ENCODE data around the gene BIRC6.
"Not testable (repeated sequence)": the region's sequence is repeated elsewhere in the genome, so short reads cannot be mapped to it uniquely, and the experiment has no call there.

The BIRC6 gene

DNA sequence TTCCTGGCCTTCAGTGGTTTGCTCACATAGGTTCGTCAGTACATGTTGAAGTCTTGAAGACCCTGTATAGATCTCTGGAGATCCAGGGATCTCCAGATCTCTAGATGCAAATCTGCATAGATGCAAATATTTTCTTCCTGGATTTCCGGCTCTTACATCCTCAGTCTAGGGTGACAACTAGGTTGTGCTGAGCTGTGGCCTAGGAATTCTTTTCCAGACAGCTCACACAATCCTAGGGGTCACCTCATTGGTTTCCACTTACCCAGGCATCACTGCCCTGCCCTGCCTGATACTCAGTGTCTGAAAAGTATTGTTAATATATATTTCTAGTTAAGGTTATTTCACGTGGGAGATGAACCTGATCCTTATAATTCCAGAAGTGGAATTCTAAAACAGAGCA lies 165.9 kb downstream of the BIRC6 start:
- no peak for DNase-seq

DNA sequence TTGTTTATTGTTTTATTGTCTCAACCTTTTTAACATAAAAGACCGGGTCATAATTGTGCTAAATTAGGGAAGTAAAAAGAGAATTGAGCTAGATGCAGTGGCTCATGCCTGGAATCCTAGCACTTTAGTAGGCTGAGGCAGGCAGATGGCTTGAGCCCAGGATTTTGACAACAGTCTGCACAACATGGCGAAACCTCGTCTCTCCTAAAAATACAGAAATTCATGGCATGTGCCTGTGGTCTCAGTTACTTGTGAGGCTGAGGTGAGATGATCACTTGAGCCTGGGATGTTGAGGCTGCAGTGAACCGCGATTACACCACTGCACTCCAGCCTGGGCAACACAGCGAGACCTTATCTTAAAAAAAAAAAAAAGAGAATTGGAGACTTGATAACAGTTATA lies 166.9 kb downstream of the BIRC6 start:
- no peak for DNase-seq

DNA sequence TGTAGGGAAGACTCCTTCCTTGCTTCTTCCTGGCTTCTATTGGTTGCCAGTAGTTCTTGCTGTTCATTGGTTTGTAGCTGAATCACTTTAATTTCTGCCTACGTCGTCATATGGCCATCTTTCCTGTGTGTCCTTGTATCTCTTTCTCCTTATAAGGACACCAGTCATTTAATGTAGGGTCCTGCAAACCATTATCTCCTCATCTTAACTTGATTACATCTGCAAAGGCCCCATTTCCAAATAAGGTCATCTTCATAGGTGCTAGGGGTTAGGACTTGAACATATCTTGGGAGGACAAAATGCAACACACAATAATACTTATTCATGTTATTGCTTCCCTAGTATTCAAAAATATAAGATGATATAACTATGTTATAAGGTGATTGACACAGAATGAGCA lies 175.5 kb downstream of the BIRC6 start:
- no peak for DNase-seq

DNA sequence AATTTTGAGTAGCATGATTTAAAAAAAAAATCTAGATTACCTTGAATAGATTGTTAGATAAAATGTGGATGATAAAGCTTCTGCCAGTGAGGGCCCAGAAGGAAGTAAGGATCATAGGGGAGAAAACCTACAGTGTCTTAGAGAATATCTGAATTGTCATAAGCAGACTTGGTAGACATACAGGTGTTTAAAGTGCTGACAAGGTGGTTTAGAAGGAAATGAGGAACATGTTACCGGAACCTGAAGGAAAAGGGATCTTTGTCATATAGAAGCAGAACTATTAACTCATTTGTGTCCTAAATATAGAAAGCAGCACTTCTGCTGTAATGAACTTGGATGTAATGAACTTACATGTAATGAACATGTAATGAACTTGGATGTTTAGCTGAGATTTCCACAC lies 176.1 kb downstream of the BIRC6 start:
- DNase-seq: no peak

DNA sequence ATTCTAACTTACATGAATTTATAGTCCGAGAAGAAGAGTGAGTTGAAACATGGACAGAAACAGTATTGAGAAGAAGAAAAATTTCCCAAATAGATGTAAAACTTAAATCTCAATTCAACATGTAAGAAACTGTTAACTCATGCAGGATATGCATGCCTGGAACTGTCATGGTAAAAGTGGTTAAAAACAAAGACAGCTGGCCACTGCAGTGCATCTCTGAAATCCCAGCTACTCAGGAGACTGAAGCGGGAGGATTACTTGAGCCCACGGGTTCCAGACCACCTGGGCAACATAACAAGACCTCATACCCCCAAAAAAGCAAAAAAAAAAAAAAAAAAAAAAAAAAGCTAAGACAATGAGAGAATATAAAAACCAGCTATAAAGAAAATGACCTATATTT lies 178.0 kb downstream of the BIRC6 start:
- no peak for DNase-seq

DNA sequence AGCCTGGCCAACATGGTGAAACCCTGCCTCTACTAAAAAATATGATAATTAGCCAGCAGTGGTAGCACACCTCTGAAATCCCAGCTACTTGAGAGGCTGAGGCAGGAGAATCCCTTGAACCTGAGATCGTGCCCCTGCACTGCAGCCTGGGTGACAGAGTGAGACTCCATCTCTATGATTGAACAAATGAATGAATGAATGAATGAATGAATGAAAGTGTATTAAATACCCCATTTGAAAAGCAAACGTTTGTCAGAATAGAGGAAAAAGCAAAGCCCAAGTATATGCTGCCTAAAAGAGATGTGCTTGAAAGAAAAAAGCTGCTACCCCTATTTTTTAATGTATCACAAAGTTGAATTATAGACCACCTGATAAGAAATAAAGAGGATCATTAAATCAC lies 181.9 kb downstream of the BIRC6 start:
- no peak for DNase-seq

DNA sequence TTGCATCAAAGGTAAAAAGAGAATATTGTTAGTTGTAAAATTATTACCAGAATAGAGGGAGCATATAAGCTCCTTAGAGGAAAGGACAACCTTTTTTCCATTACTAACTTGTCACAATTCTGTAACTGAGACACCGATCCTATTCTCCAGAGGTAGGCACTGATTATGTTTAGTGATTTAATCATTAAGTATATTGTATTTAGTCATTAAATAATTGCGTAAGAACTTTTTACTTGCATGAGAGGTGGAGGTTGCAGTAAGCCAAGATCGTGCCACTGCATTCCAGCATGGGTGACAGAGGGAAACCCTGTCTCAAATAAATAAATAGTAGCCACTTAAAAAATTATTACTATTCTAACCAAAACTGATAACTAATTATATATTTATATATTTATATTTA lies 195.7 kb downstream of the BIRC6 start:
- DNase-seq: not testable (repeated sequence)

DNA sequence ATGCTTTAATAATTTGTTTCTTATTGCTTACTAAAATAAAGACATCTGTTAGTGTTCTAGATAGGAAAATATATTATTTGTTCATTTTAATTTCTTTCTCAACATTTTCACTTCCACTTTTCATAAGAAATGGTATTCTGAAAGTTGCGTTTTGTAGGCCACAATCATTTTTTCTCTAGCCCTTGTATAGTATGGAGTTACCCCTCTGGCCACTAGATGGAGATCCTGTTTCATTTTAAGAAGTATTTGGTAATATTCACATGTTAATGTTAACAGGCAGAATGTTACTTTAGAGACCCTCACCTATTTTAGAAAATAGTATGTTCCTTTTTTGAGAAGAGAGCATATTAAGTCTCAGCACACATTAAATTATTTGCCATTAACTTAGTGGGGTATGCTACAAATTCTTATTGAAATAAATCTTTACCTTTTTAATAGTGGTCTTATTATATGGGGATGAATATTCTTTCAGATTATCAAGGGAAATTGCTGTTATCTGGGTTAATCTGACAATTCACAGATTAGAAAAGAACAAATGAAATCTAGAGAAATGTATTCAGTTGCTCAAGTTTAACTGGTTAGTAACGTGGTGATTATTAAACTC lies 197.1 kb downstream of the BIRC6 start:
- peak; percentile 10 for DNase-seq

DNA sequence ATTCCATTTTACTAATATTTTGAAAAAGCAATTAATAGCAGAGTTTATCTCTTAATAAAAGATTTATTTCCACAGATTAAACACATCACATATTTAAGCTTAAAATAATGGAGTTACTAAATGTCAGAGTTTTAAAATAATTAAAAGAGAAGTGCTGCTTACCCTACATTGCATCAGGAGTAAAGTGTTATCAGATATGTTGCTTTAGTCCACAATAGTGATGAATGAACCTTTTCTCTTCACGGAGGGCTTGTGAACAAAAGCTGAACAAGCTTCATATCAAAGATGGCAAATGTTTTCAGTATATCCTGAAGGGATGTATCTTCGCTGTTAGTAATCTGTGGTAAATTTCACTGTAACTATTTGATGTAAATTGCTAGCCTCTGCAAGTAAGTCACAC lies 201.7 kb downstream of the BIRC6 start:
- DNase-seq: no peak

DNA sequence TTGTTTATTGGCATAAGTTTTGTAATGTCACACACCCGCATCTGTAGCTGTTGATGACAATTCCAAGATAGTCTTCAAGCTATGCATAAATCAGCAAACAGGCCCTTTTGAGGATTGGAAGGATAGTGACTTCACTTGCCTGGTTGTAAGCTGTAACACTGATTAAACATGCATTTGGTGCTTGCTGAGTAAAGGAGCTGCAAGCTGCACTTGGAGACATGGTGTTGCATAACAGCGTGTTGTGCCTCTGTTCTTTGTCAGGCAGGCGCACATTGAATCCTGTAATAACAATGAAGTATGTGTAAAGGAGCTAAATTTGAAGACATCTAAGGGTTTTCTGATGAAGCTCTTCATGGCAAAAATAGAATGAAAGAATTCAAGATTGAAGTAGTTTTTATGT lies 202.3 kb downstream of the BIRC6 start:
- no peak for DNase-seq

DNA sequence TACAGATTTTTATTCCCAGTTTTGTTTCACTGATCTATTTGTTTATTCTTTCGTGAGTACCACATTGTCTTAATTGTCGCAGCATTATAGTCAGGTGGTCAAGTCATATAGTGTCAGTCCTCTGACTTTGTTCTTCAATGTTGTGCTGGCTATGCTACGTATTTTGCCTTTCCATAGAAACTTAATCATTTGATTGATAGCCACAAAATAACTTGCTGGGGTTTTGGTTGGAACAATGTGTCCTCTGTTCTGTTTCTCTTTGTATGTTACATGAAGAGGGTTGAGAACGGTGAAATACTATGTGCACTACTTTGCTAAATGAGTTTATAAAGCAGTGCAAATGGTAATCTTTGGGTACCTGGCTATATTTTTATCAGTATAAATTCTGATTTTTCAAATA lies 206.1 kb downstream of the BIRC6 start:
- DNase-seq: no peak

DNA sequence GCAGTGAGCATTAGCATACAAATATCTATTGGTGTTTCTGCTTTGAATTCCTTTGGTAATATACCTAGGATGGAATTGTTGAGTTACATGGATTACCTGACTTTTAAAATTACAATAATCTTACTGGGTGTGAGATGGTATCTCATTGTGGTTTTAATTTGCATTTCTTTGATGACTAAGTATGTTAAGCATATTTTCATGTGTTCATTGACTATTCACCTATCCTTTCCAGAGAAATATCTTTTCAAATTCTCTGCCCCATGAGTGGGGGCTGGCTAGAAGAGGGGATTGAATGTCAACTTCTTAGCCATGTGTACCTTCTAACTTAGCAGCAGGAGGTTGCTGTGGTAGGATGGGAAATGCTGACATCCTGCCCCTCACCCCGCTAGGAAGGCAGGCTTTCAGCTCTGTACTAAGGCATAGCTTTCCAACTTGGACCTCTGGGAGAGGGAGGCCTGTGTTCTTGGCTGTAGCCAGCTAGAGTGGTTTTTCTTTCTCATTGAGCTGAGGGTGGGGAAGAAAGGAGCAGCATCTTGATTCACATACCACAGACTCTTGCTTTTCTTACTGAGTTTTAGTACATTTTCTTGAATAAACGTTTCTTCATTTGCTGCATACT lies 207.7 kb downstream of the BIRC6 start:
- DNase-seq: no peak

DNA sequence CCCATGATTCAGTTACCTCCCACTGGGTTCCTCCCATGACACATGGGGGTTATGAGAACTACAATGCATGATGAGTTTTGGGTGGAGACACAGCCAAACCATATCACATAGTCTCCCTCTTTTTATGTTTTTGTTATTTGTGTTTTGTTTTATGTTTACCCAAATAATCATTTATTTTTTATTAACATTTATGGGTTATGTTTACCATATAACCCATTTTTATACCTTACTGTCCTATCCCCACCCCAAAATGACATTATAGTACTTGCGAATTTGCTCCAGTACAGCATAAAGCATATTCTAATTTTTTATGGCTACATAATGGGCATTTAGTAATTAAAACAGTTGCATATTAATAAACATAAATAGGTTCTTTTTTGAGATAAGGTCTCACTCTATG lies 209.1 kb downstream of the BIRC6 start:
- DNase-seq: no peak

DNA sequence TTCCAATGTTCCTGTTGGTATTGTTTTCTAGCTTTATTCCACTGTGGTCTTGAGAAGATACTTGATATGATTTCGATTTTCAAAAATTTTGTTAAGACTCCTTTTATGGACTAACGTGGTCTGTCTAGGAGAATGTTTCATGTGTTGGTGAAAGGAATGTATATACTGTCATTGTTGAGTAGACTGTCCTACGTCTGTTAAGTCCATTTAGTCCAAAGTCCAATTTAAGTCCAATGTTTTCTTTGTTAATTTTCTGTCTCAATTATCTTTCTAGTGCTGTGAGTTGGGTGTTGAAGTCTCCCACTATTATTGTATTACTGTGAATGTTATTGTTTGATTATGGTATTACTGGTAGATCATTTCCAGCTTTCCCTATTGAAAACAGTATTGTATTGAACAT lies 215.2 kb downstream of the BIRC6 start:
- DNase-seq: no peak

DNA sequence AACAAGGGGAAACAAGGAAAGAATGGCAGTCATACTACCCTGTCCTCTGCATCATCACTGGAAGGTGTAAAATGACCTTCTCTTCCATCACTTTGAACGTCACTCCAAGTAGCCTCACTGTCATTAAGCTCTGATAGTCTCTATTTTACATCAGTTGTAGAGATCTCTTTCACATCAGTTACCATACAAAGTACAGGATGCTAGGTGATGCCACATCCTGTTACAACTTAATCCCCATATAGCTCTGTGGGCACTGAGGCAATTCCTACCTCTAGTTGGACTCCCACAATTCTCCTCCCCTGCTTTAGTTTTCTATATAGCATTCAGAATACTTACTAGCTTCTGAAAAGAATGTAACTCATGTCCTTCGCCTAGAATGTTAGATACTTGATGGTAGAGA lies 215.9 kb downstream of the BIRC6 start:
- DNase-seq: no peak

DNA sequence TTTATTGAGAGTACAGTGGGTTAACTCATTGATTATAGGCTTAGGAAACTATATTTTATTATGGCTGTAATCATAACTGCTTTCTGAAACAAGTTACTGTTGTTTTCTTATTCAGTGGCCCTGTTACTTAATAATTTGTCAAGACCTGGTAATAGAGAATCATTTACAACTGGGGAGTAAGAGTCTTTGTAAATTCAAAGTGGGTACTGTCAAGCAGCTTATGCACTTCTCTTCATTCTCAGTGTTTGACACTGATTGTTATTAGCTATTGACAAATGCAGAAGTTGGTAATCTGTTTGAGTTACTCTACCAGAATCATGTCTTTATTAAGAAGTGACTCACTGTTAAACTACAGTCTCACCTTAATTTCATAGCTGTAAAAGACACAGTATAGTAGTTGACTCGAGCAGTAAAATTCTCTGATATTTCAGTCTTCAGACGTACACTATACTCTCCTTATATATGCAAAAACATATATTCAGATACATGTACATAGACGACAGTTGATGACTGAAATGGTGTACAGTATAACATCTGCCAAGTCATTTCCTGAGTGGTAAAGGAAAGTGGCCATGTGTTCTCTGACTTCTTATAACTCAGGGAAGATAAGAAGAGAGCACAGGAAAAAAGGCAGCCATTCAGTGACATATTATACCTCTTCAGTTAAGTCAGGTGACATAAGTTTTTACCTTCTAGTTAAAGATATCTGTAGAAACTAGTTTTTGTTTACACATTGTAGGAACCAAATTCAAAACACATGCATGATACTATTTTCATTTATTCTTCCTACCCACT lies 235.0 kb downstream of the BIRC6 start:
- DNase-seq: no peak

DNA sequence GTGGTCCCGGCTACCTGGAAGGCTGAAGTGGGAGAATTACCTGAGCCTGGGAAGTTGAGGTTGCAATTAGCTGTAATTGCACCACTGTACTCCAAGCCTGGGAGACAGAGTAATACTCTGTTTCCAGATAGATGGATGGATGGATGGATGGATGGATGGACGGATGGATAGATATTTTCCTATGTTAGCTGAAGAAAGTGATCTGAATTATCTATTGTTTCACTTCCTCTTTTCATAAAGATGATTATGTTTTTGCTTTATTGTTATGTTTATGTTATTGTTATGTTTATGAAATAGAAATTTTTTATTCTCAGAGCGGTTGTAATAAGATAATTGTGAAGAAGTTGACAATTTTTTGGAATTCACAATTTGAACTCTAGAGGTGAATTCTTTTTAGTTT lies 237.8 kb downstream of the BIRC6 start:
- no peak for DNase-seq

DNA sequence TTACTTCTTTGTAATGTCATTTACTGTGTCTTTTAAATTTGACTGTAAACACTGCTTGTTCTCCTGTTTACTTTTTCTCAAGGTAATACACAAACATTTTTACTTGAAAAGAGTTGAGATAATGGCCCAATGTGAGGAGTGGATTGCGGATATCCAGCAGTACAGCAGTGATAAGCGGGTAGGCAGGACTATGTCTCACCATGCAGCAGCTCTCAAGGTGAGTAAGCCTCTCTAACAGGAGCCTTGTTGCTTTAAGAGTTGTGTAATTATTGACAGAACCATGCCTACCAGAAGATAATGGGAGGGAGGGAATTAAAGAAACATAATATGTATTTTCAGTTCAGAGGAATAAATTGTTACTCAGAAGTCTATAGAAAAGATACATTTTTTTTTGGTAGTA lies 254.5 kb downstream of the BIRC6 start:
- no peak for DNase-seq

DNA sequence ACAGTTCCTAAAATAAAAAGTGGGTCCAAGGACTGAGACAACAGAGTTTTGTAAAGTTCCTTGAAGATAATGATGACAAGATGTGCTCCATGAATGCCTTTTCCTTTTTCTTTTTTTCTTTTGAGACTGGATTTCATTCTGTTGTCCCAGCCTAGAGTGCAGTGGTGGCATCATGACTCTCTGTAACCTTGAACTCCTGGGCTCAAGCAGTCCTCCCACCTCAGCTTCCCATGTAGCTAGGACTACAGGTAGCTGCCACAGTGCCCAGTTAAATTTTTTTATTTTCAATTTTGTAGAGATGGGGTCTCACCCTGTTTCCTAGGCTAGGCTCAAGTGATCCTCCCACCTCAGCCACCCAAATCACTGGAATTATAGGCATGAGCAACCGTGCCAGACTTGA lies 254.9 kb downstream of the BIRC6 start:
- DNase-seq: no peak

DNA sequence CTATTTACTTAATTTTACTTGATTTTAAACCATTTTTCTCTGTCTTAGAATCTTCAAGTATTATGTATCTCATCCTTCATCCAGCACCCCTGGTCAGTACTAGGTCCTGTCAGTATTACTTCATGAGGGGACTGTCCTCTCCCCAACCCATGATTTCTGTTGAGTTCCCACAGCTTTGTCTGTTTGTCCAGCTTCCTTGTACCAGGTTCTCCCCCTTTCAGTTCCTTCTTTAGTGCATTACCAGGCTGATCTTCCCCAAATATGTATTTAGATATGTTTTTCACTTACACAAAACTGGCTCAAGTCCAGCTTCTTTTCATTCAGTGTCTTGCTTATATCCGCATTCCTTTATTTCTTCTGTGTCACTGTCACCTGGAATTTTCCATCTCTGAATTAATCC lies 257.3 kb downstream of the BIRC6 start:
- no peak for DNase-seq

DNA sequence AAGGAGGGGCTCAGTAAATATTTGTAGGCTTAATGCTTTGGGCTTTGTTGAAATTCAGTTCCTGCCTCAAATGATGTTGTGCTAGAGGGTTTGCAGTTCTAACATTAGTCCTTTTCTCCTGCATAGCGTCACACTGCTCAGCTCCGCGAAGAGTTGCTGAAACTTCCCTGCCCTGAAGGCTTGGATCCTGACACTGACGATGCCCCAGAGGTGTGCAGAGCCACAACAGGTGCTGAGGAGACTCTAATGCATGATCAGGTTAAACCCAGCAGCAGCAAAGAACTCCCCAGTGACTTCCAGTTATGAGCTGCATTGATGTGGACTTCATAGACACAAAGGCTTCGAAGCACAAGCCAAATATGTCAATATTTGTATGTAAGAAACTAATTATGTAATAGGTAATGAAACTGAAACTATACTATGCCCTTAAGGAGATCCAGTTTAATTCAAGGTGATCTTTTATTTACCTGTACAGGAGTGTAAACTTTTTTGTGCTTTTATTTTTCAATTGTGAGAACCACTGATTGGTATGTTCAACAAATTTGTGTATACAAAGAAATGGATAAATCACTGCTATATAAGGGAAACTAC lies 260.9 kb downstream of the BIRC6 start:
- DNase-seq: no peak

DNA sequence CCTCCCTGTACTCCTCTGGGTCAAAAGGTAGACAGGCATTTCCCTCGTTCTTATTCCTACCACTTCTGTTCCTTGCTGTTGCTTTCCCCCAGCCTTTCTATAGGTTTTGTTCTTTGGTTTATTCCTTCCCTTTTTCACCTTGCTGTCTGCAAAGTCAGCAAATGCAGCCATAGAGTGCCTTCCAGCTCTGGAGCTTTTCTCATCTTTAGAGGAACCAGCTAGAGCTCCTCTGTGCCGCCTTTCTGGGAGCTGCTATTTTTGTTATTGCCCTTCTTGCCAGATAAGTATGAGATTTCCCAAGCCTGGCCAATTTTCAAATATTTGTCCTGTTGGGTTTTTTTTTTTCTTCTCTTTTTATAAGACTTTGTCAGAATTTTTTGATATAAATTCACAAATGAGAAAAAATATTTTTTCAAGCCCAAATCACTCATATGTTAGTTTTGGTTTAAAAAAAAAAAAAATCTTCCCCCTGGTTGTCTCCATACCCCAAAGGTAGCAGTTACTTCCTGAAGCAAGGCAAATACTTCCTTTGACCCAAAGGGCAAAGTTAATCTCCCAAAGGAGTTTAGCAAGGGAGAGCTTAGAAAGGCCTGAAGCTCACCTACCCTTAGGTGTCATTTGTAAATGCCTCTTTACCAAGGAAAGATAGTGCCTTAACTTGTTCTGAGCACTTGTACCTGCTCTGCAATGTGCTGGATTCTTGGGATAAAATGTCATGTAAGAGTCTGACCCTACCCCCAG lies 265.9 kb downstream of the BIRC6 start:
- no peak for DNase-seq

DNA sequence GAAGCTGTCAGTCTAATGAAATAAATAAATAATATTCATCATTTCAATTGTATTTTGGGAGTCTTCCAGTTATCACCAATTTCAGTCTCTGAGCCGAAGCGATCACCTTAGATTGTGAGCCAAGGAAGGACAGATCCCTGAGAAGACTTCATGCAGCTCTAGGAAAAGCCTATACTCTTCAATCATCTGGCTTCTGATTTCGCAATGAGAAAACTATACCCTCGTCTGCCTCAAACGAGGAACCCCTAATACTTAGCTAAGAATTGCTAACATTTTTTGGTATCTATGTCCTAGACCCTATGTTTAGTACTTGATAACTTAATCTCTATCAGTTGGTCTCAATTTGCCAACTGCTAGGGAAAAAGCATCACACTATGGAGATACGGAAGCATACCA lies 266.5 kb downstream of the BIRC6 start:
- no peak for DNase-seq

DNA sequence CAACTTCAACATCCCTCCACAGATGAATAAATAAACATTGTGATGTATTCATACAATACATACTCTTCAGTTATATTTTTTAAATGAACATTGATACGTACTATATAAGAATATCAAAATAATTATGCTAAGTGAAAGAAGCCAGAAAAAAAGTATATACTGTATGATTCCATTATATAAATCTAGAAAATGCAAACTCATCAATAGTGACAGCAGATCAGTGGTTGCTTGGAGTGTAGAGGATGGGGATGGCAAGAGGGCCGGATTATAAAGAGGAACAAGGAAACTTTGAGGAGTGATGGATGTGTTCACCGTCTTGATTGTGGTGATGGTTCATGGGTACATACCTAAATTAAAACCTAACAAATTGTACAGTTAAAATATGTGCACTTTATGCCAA lies 268.0 kb downstream of the BIRC6 start:
- DNase-seq: no peak
